GM19043 (cell line): Measurements from ENCODE around the gene KSR1.

ENCODE experiments used
- ATAC-seq: cut with Tn5 transposase; IDR thresholded peaks from one replicate; pipeline ENCODE4 v1.9.1; 2021; ENCODE audit warnings: low read depth; ENCODE audit not compliant: unreplicated experiment

Gene KSR1

GRCh38 chr17:27565874-27566670, 109.8 kb downstream of the KSR1 start:
- no peak for ATAC-seq

GRCh38 chr17:27566671-27567562, 110.7 kb downstream of the KSR1 start:
- ATAC-seq = no peak

GRCh38 chr17:27567563-27567859, 111.3 kb downstream of the KSR1 start:
- ATAC-seq = no peak

DNA sequence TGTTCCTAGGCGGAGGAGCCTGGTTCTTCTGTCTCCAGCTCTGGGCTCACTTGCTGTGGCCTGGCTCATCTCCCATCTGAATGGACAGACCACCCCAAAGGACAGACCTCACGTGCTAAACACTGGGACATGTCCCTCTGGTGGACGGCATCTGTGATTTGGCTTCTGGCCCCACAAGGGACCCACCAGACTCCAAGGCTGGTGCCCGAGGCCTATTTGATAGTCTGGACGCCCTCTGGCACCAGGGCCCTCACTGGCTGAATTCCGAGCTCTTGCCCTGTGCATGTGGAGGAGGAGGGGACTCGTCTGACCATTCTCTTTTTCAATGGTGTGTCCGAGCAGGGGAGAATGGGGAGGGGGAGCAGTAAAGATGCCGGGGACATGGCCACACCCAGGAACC, 112.0 kb downstream of the KSR1 start:
- ATAC-seq = no peak

- no peak for ATAC-seq
Measured at GRCh38 chr17:27568811-27569210, 112.6 kb downstream of the KSR1 start.

DNA sequence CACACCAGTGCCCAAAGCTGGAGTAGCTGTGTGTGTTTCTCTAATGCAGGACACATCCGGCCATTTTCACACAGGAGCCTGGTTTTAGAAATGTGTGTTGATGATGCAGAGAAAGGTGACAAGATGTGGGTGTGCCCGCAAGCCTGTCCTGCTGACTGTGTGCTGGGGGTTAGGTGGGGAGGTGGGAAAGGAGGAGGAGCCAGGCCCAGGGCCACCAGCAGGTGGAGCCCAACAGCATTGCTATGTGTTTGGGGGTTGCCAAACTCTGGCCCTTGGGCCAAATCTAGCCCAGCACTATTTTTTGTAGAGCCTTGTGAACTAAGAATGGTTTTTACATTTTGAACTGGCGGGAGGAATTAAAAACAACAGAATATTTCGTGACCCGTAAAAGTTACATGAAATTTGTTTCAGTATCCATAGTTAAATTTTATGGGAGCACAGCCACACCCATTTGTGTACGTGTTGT, 113.0 kb downstream of the KSR1 start:
- ATAC-seq = no peak

- no peak for ATAC-seq
Measured at GRCh38 chr17:27569884-27570577, 113.8 kb downstream of the KSR1 start.

GRCh38 chr17:27570578-27570914, 114.3 kb downstream of the KSR1 start:
- ATAC-seq = no peak

- ATAC-seq = no peak
Measured at GRCh38 chr17:27571563-27572352, 115.5 kb downstream of the KSR1 start.

DNA sequence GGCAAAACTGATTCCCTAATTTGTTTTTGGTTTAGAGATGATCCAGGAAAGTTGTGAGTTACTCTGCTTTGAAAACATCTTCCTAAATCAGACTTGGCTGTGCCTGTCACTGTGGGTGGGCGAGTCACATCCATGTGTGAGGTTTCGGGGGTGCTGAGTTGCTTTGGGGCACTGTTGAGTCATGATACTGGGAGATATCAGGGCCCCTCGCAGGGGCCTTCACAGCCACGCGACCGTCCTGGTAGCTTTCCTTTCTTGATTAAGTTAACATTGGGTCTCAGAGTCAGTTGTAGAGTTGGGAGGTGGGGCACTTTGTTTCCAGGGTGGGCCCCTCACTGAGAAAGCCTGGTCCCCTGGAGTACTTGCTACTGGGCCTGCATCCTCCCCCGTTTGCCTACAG, 116.4 kb downstream of the KSR1 start:
- no peak for ATAC-seq

GRCh38 chr17:27573548-27573947, 117.3 kb downstream of the KSR1 start:
- no peak for ATAC-seq

DNA sequence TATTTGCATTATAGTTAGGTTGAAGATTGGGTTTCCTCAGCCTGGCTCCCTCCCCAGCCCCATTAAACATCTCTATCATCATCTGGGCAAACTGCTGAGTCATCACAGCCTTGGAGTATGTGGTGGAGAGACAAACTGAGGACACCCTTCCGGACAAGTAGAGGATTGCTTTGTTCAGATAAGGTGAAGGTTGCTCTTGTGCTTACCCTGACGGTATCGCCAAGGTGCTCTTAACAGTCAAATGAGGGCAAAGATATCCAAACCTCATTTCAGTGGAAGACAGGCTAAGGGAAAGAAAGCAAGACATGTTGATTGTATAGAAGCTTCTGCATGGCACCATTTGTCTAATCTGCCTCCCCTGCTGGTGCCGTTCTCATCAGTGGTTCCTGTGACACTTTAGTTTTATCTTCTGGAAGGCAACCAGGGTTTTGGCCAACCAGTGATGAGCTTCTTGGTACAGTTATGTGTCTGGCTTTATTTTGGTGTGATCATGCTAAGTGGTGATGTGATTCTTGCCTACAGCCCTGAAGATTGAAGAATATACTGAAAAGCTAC, 117.8 kb downstream of the KSR1 start:
- no peak for ATAC-seq

DNA sequence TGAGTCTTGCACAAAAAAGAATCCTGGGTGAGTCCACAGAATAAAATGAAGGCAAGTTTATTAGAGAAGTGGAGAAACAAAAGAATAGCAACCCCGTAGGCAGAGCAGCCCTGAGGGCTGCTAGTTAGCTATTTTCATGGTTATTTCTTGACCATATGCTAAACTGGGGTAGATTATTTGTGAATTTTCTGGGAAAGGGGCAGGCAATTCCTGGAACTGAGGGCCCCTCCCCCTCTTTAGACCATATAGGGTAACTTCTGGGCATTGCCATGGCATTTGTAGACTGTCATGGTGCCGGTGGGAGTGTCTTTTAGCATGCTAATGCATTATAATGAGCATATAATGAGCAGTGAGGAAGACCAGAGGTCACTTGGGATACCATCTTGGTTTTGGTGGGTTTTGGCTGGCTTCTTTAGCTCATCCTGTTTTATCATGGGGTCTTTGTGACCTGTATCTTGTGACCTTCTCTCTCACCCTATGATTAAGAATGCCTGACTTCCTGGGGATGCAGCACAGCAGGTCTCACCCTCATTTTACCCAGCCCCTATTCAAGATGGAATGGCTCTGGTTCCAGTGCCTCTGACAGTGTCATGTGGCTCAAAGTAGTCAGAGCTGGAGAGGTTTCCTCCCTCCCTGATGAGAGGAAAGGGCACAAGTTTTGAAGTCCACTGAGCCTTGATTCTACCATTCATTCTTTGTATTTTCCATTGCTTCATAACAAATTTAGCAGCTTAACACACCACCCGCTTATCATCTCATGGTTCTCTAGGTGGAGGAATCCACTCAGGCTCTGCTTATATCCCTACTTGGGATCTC, 119.1 kb downstream of the KSR1 start:
- ATAC-seq = no peak

DNA sequence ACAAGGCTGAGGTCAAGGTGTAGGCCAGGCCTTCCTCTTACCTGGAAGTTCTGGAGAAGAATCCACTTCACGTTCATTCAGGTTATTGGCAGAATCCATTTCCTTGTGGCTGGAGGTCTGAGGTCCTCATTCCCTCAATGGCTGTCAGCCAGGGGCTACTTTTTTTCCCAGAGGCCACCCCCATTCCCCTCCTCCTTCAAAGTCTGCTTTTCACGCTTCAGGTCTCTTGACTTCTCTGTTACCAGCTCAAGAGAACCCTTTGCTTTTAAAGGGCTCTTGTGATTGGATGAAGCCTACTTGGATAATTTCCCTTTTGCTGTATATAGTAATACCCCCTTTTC, 119.6 kb downstream of the KSR1 start:
- ATAC-seq = no peak

DNA sequence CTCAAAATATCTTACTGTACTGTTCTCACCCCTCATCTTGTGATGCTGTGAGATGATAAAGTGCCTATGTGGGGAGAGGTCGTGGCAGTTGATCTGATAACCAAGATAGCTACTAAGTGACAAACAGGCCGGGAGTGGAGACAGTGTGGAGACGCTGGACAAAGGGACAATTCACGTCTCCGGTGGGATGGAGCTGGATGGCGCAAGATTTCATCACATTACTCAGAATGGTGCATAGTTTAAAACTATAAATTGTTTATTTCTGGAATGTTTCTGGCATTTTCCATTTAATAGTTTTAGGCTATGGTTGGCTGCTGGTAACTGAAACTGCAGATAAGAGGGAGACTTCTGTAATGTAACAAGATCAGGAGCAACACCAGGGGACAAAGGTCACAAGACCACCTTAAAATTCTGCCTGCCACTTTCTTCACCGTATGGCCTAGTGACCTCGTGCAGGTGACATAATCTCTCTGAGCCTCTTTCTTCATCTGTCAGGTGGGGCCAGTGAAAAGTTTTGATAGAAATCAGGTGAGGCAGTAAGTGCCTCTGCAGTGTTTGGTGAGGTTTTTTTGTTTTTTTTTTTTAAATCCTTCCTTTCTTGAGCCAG, 120.3 kb downstream of the KSR1 start:
- no peak for ATAC-seq

DNA sequence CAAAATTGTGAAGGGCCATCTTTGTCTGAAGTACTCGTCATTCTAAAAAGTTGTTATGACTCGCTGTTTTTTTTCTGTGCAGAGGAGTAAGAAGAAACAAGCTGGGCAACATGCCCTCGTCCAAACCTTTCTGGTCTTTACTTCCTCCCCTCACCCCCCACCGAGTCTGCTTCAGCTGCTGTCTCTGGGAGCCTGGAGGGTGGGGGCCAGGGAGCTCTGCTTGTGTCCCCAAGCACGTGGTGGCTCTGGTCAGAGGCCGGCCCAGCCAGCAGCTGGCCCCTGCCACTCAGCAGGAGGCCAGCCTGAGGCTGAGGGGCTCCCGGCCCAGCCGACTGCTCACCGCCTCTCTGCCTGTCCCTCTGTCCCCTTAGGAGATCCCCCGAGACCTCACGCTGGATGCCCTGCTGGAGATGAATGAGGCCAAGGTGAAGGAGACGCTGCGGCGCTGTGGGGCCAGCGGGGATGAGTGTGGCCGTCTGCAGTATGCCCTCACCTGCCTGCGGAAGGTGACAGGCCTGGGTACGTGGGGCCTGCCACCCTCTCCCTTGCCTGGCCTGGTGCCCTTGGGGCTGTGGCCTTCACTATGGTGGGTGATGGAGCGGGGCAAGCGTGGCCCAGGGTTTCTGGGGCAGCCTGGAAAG, 121.0 kb downstream of the KSR1 start:
- ATAC-seq = no peak

DNA sequence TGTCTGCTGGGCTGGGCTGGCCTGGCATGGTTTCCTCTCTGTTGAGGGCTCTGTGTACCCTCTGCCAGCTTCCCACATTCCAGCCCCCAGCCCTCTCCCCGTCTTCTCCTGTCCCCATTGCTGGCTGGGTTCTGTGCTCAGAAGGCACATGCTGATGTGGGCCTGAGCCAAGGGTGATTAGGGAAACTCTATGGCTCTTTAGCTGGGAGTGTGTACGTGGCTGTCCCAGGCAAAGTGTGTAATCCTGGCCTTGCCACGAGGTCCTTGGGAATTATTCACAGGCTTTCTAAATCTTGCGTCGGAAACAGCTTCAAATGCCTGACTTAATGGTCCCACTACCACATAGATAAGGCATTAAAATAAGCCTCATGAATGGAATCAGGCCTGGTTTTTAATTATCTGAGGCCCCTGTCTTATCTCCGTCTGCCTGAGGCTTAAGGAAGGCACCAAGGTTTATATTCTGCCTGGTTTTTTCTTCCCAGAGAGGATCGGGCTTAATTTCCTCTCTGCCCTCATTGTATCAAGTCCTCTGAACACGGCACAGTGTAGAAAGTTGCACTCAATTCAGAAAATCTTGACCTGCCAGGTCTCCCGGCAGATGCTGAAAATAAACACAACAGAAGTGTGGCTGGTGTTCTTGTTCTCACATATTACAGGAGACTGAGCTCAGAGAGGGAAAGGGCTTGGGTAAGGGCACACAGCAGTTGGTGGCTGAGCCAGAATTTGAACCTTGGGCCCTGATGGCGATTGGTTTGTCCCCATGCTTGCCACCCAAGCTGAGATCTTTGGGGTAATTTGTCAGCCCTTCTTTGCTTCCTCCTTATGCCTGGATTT, 121.9 kb downstream of the KSR1 start:
- no peak for ATAC-seq

GRCh38 chr17:27578718-27579085, 122.5 kb downstream of the KSR1 start:
- ATAC-seq = peak; percentile 81
